Measurements from ENCODE around the gene NKX2-3. TPM values are rescaled to one million over a fixed set of nuclear protein-coding genes. Genes with fewer than 3 reads are reported as not detected.

Gene NKX2-3
- not detected in 2 replicates for total RNA-seq

GRCh38 chr10:99532687-99533495, at the start of gene NKX2-3:
NKX2-3 (plus strand) TSS chr10:99532942; CDS start chr10:99533132, 190 bp downstream.

Other genes starting within 250 kb of the NKX2-3 start
- gene CNNM1, start 203.6 kb upstream of the NKX2-3 start, total RNA-seq: under 0.01 TPM in 1 of 2 replicates, not detected in the other
- gene GOT1, start 102.3 kb upstream of the NKX2-3 start, total RNA-seq: 20.8 and 21.0 TPM in 2 replicates
- 9.8 and 14.7 TPM in 2 replicates for gene SLC25A28, start 87.5 kb downstream of the NKX2-3 start, total RNA-seq
- gene ENTPD7, start 126.6 kb downstream of the NKX2-3 start, total RNA-seq: 18.4 and 19.2 TPM in 2 replicates
- gene COX15, start 199.2 kb downstream of the NKX2-3 start, total RNA-seq: 31.4 and 33.4 TPM in 2 replicates
- 20.5 and 25.8 TPM in 2 replicates for gene CUTC, start 199.3 kb downstream of the NKX2-3 start, total RNA-seq
- 0.54 and 1.0 TPM in 2 replicates for gene ABCC2, start 249.7 kb downstream of the NKX2-3 start, total RNA-seq

Data from endothelial cell of coronary artery (primary cell).